Middle frontal gyrus (tissue), 1 donor: Measurements from ENCODE around the gene MIPEP.

Experiments used
- DNase-seq: peaks from one replicate; pipeline ENCODE4 v3.0.0-alpha.2; 2015; ENCODE audit warnings: low spot score; ENCODE audit errors: extremely low spot score

The MIPEP gene

DNA sequence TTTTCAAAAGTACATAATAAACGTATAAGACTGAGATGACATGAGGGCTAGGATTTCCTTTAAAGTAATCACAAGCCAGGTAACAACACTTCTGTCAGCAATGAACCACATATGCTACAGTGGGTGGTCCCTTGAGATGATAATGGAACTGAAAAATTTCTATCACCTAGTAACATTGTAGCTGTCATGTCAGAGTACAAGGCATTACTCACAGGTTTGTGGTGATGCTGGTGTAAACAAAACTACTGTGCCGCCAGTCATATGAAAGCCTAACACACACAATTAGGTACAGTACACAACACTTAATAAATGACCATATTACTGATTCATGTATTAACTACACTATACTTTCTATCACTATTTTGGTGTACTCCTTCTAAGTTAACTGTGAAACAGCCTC is 36.8 kb downstream of the MIPEP start:
- no peak for DNase-seq

GRCh38 chr13:23851106-23851505 is 38.1 kb downstream of the MIPEP start:
- DNase-seq, result no peak

- DNase-seq, result no peak
Observed at GRCh38 chr13:23850134-23850533, 39.1 kb downstream of the MIPEP start.

- DNase-seq, result no peak
Observed at GRCh38 chr13:23849670-23850069, 39.5 kb downstream of the MIPEP start.

GRCh38 chr13:23848646-23849141 is 40.5 kb downstream of the MIPEP start:
- DNase-seq, result no peak

- no peak for DNase-seq
Observed at GRCh38 chr13:23848019-23848418, 41.2 kb downstream of the MIPEP start.

- no peak for DNase-seq
Observed at GRCh38 chr13:23847497-23847896, 41.7 kb downstream of the MIPEP start.

DNA sequence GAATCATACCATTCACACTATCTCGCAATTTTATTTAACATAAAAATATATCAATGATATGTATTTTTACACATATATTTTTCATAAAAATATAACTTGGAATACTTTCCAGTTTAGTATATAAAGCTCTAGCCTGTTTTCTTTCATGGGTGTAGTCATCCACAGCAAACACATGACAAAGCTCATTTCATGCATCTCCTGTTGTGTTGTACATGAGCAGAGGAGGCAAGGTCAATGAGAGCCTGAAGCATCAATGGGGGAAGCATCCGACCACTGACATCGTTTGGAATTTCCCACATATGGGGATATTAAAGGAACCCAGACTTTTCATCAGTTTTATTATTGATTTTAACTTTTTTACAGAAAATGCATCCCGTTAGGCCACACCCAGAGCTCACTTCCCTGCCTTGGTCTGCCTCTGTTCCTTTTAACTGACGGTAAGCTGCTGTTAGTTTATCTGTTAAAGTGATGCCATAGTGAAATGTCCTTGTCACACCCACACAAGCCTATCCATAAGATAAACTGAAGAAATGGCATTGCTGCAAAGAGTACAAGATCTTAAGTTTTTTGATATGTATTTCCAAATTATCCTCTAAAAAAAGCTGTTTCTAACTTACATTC is 44.0 kb downstream of the MIPEP start:
- no peak for DNase-seq

GRCh38 chr13:23844132-23844531 is 45.1 kb downstream of the MIPEP start:
- DNase-seq, result no peak

DNA sequence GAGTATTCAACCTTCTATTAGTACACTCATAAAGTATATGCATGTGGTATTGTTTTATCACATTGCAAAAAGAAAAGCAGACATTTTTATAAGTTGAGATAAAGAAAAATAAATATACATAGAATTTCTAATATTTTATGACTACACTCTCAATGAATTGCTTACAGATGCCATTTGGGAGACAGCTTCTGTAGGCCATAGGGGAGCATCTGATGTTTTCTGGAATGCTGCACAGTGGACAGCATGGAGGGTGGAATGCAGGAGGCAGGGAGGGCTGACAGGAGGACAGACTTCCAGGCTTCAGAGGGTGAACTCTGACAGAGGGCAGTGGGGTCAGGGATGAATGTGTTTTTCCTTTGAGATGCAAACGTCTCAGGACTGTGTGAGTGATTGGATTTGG is 45.8 kb downstream of the MIPEP start:
- no peak for DNase-seq

GRCh38 chr13:23842406-23842805 is 46.8 kb downstream of the MIPEP start:
- DNase-seq, result no peak

DNA sequence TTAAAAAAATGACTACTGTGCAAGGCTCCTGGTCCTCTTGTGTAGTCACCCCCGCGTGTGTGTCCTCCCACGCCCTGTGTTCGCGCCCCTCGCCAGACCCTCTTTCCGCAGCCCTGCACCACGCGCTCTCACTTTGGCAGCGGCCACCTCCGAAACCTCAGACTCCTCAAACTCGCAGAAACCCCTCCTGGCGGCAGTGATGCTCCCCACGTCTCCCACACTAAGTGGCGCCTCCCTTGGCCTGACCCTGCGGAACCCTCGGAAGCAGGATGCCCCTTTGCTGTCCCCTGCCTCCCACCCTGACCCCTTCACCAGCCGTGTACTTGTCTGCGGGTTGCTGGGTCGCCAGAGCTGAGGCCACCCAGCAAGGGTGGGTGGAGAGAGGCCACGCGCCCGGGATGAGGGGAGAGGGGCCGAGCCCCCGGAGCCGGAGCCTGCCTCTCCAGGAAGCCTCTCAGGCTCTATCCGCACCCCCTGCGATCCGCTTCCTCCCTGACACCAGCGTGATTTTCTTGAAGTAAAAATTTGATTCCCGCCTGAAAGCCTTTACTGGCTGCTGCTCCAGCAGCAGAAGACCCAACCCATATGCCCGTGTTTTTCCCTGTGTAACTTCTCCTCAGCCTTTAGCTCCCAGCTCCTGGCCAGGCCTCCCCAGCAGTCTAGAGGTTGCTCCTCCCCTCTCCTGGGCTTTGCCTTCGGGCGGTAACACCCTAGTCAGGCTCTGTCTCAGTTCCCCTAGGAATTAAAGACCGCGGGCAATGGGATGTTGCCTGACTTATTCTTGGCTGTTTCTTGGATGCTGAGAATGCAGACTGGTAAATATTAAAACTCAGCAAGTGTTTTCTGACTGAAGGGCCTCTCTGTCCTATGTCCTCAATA is 55.2 kb downstream of the MIPEP start:
- DNase-seq, result no peak

GRCh38 chr13:23828866-23829265 is 60.3 kb downstream of the MIPEP start:
- DNase-seq, result no peak

DNA sequence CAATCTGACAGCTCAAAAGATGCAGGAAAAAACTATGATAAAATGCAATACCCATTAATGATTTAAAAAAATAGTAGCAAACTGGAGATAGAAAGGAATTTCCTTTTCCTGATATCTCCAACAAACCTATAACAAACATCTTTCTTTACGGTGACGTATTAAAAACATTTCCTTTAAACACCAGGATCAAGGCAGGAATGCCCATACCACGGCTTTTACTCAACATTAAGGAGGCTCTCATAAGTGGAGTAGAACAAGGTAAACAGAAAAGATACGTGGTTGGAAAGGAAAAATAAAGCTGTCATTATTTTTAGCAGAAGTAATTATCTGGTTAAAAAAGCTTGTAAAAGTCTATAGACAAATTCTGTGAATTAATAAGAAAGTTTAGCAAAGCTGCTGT is 61.1 kb downstream of the MIPEP start:
- no peak for DNase-seq

- DNase-seq, result no peak
Observed at GRCh38 chr13:23825179-23825578, 64.0 kb downstream of the MIPEP start.

- no peak for DNase-seq
Observed at GRCh38 chr13:23824371-23824770, 64.8 kb downstream of the MIPEP start.

- no peak for DNase-seq
Observed at GRCh38 chr13:23822252-23822824, 66.9 kb downstream of the MIPEP start.

DNA sequence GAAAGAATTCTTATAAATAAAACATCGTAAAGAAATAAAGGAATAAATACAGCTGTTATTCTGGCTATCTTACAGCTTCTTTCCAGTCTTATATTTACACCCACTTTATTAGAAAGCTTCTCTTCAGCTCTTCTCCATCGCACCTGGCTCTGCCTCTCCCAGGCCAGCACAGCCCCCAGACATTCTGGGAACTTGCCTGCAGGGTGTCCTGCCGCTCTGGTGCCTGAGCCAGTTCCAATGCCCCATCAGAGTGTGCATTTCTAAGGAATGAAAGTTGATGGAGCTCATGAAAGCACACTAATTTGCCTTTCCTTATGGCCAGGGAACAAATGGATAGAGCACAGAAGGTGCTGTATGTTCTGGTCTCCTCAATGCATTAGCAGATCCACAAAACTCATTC is 68.7 kb downstream of the MIPEP start:
- no peak for DNase-seq

- DNase-seq, result no peak
Observed at GRCh38 chr13:23817830-23818229, 71.4 kb downstream of the MIPEP start.

DNA sequence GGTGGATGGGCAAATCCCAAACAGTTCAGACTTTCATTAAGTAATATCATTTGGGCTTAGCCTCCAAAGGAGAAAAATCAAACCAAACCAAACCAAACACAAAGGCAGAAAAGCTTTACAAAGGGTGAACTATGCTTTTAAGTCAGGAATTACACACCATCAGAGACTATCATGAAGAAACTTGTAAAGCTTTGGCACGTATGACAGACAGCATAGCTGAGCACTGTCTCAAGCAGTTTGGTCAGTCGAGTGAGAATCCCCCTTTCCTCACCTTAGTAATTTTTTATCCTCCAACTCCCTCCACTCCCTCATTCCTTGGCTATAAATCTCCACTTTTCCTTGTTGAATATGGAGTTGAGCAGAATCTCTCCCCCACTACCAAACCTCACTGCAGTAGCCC is 72.1 kb downstream of the MIPEP start:
- no peak for DNase-seq

- no peak for DNase-seq
Observed at GRCh38 chr13:23813635-23814034, 75.6 kb downstream of the MIPEP start.

DNA sequence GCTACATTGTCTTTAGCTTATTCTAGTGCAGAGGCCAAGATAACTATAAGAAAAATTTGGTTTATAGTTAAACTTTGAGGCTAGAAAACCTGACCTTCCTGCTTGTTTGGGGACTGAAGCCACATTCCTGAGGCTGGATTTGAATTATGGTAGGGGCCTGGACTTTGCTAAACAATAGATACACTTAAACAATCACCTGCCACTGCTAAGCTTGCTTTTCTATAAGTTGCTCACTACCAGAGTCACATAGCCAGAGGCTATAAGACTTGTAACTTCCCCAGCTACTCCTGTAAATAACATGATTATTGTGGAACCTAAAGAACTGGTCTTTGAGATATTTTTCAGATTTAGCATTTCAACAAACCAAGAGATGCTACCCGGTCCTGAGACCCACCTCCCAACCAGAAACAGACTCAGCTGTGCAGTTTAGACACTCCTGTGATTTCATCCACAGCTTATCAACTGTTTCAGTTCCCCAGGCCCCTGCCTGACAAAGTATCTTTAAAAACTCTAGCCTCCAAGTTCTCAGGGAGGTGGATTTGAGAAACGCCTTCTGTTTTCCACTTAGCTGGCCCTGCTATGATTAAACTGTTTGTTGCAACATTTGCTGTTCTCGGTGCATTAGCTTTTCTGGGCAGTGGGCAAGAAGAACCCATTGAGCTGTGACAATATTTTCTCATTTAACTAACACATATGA is 77.7 kb downstream of the MIPEP start:
- DNase-seq, result no peak
